HG03060 (cell line): Measurements from ENCODE around the gene LHX6.

Experiments
- ATAC-seq: cut with Tn5 transposase; IDR thresholded peaks from one replicate; pipeline ENCODE4 v1.9.1; 2021; ENCODE audit warnings: low read depth, moderate number of reproducible peaks; ENCODE audit not compliant: unreplicated experiment

LHX6 gene

GRCh38 chr9:122216798-122217418 is 11.8 kb downstream of the LHX6 start:
- no peak for ATAC-seq

- ATAC-seq: no peak
Observed at GRCh38 chr9:122216138-122216797, 12.5 kb downstream of the LHX6 start.

GRCh38 chr9:122215663-122216062 is 13.1 kb downstream of the LHX6 start:
- no peak for ATAC-seq

- ATAC-seq: no peak
Observed at GRCh38 chr9:122214507-122214906, 14.2 kb downstream of the LHX6 start.

GRCh38 chr9:122213589-122214413 is 15.0 kb downstream of the LHX6 start:
- ATAC-seq: no peak

GRCh38 chr9:122213102-122213588 is 15.6 kb downstream of the LHX6 start:
- ATAC-seq: no peak

GRCh38 chr9:122212473-122213004 is 16.2 kb downstream of the LHX6 start:
- ATAC-seq: no peak

- ATAC-seq: no peak
Observed at GRCh38 chr9:122209451-122209850, 19.3 kb downstream of the LHX6 start.

- ATAC-seq: no peak
Observed at GRCh38 chr9:122207096-122207495, 21.7 kb downstream of the LHX6 start.

GRCh38 chr9:122206118-122207046 is 22.4 kb downstream of the LHX6 start:
- ATAC-seq: no peak

- no peak for ATAC-seq
Observed at GRCh38 chr9:122205176-122205575, 23.6 kb downstream of the LHX6 start.

- ATAC-seq: no peak
Observed at GRCh38 chr9:122204491-122204890, 24.3 kb downstream of the LHX6 start.

- ATAC-seq: no peak
Observed at GRCh38 chr9:122204055-122204454, 24.7 kb downstream of the LHX6 start.

GRCh38 chr9:122202111-122202510 is 26.6 kb downstream of the LHX6 start:
- ATAC-seq: no peak

GRCh38 chr9:122201641-122202040 is 27.1 kb downstream of the LHX6 start:
- ATAC-seq: no peak

GRCh38 chr9:122200960-122201595 is 27.7 kb downstream of the LHX6 start:
- no peak for ATAC-seq

- no peak for ATAC-seq
Observed at GRCh38 chr9:122197882-122198281, 30.9 kb downstream of the LHX6 start.

GRCh38 chr9:122197426-122197825 is 31.3 kb downstream of the LHX6 start:
- ATAC-seq: no peak

GRCh38 chr9:122195875-122196274 is 32.9 kb downstream of the LHX6 start:
- no peak for ATAC-seq

- ATAC-seq: no peak
Observed at GRCh38 chr9:122193651-122194050, 35.1 kb downstream of the LHX6 start.
